AG08396 (cell line): Measurements from ENCODE around the gene AQP9.
A peak's percentile ranks its signal among the peaks of the same experiment; 100 is the strongest.

Experiments
- DNase-seq: peaks from one replicate; pipeline ENCODE4 v3.0.0; 2012; ENCODE audit warnings: low spot score, mixed read lengths

The AQP9 gene

DNA sequence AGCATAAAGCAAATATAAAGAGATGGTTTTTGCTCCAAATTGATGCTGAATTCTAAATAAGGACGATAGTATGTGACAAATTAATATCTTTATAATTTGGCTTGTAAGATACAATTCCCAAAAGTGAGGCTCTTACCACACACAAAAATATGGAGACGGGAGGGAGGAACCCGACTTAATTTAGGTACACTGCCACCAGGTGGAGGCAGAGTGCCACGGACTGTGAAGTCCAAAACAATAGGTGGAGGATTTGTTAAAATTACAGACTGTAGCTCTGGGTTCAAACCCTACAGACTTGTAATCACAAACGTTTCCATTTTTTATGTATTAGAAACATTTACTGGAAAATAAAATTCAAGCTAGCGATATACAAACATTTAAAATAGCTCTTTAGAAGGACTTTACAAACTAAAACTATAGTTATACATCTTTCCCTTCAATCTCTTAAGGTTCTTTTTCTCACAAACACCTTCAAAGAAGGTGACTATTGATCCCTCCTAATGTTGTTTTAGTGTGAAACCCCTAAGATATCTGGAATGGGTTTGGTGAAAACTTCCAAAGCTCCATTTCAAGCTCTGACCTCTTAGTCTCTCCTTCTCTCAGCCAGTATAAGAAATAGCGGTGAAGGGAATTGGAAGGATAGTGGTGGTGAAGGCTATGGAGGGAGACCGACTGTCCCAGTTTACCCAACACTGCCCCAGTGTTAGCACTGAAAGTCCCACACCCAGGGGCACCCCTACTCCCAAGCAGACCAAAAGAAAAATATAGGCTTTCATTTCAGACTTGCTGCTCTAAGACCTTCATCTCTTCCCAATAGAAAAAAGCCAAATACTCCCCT, 89.7 kb downstream of the AQP9 start:
- DNase-seq, result peak; percentile 49

GRCh38 chr15:58228718-58229117, 90.5 kb downstream of the AQP9 start:
- DNase-seq, result peak; percentile 56

GRCh38 chr15:58229297-58229768, 91.2 kb downstream of the AQP9 start:
- no peak for DNase-seq

DNA sequence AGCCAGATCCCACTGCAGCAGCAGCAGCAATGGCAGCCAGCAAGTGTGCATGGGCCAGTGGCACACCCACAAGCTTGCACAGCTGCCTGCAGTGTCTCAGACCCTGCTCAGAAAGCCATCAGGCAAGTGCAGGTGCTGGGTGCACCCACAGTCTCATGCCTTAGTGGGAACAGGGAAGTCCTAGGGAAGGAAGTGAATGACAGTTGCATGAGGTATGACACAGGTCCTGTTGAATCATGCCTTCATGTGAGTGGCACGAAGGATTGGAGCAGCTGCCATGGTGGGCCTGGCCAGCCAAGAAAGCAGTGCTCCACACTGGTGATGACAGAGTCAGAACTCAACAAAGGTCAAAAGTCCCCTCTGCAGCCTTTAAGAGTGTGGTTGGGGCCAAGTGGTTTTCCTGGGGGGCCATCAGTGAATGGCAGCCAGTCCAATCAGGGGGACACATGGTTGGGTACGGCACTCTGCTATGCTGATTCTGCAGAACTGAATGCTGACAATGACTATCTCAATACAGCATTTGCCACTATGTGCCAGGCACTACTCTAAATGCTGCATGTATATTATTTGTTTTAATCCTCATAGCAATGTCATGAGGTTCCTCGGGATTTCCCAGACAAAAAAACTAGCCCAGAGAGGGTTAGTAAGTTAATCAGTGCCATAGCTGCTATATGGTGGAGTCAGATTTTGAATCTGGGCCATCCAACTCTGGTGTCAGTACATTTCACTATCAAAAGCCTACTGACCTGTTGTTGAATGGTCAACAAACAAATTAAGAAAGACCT, 94.3 kb downstream of the AQP9 start:
- no peak for DNase-seq

DNA sequence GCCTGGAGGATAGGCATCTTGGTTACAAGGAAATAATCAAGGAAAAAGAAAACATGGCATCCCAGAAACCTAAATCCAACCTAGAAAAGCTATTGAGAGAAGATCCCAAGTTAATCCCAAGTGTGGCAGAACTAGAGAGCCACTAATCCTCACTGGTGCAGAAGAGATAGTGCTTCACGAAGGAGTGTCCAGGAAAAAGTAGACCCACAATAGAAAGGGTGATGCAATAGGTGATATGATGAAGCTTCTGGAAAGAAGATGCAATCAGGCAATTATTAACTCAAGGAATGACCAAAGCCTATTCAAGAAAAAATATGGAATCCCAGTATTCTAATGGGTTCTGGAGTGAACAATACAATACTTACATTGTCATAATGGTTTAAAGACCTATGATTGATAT, 95.2 kb downstream of the AQP9 start:
- no peak for DNase-seq
